Gastrocnemius medialis (tissue), 4 donors: ENCODE results near the gene CEACAM19.

Source experiments
- CTCF ChIP-seq, 5 experiments: fragments of 450-650 bp in 3 of 5; fragments of 200-600 bp in 2 of 5; sonication (generic) in 2 of 5; IDR thresholded peaks in 4 of 5; conservative IDR thresholded peaks in 1 of 5; 1 replicate in 4 of 5; 2 replicates in 1 of 5; pipeline ENCODE4 v1.5.1; 2016 to 2019; ENCODE audit warnings: antibody characterized with exemption in 5 of 5, mild to moderate bottlenecking in 3 of 5, moderate library complexity in 3 of 5
- POLR2A ChIP-seq, 2 donors: fragments of 450-650 bp; IDR thresholded peaks; one replicate each; pipeline ENCODE4 v1.6.1; 2017; ENCODE audit warnings: antibody characterized with exemption in 2 of 2, mild to moderate bottlenecking in 2 of 2, moderate library complexity in 2 of 2

DNA sequence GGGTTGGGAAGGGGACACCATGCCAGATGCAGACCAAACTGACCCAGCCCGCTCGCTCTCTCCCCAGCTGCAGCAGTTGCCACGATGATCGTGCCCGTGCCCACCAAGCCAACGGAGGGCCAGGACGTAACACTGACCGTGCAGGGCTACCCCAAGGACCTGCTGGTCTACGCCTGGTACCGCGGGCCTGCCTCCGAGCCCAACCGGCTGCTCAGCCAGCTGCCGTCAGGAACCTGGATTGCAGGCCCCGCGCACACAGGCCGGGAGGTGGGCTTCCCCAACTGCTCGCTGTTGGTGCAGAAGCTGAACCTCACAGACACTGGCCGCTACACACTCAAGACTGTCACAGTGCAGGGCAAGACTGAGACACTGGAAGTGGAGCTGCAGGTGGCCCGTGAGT lies 36.5 kb downstream of the CEACAM19 start:
- TF ChIP-seq POLR2A (IDR thresholded peaks at IDR 0.05) (no peak), CTCF (IDR thresholded peaks at IDR 0.05 in 4 of 5, conservative IDR thresholded peaks at IDR 0.05 in 1 of 5) (no peak)
